ENCODE data around the gene DHRS4L2.
"Not testable (repeated sequence)": the region's sequence is repeated elsewhere in the genome, so short reads cannot be mapped to it uniquely, and the experiment has no call there.

The DHRS4L2 gene

GRCh38 chr14:23974041-23974440 is 14.7 kb upstream of the DHRS4L2 start:
- DNase-seq = not testable (repeated sequence)

DNA sequence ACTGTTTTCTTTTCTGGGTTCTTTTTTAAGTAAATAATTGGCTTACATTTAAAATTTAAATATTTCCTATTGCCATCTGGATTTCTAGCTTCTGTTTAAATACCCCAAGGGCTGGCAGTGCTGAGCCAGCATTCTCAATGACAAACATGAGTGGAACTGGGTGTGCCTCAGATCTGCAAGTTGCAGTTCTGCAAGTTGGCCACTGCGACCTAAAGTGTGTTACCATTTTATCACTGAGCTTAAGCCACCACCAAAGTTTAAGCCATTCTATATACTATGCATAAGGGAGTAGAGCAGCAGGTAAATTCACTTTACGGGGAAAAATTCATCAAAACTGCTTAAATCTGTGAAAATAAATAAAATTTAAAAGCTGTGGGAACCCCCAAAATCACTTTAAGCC is 11.5 kb upstream of the DHRS4L2 start:
- not testable (repeated sequence) for DNase-seq

- not testable (repeated sequence) for DNase-seq
Observed at GRCh38 chr14:23981951-23982813, 6.5 kb upstream of the DHRS4L2 start.

- DNase-seq = no peak
Observed at GRCh38 chr14:23984891-23985602, 3.7 kb upstream of the DHRS4L2 start.

DNA sequence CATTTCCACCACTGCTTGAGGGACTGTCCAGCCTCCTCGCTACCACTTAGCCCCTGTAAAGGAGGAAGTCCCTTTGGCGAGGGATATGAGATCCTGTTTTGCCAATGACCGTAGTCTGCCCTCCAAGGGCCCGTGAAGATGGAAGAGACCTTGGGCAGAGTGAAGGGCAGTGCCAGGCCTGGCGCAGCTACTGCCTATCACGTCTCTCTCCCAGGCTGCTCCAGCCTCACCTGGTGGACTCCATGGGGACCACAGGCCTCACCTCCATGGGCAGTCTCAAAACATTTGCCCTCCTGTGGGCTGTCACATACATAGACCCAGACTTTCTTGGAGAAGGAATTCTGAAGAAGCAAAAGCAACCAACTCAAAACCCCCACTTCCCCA is 514 bp upstream of the DHRS4L2 start:
- not testable (repeated sequence) for DNase-seq

GRCh38 chr14:23989734-23990445 is 1.2 kb downstream of the DHRS4L2 start:
- DNase-seq = not testable (repeated sequence)

GRCh38 chr14:23990961-23991360 is 2.2 kb downstream of the DHRS4L2 start:
- not testable (repeated sequence) for DNase-seq

DNA sequence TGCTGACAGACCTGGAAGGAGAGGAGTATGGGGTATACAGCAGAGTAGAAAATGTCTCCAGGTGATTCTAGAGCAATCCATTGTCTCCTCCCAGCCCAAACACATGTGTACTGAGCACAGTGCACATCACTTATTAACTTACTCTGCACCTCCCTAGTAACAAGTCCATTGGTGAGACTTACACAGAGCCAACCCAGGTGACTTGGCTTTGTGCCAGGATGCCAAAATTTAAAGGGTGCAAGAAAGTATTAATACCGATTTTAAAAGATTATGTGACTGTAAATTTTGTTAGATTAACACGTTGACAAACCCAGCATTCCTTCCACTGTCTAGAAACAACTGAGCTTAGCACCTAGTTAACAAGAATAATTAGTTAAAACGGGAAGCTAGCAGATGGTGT is 4.3 kb downstream of the DHRS4L2 start:
- not testable (repeated sequence) for DNase-seq

DNA sequence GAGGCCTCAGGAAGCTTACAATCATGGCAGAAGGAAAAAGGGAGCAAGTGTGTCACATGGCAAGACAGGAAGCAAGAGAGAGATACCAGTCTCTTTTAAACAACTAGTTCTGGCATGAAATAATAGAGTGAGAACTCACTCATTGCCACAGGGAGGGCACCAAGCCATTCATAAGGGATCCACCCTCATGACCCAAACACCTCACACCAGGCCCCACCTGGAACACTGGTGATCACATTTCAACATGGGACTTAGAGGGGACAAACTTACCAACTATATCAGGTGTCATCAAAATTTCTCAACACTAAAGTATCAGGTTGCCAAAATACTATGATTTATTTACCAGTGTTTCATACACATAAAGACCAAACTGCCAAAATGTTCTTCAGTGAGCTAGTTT is 7.3 kb downstream of the DHRS4L2 start:
- DNase-seq = not testable (repeated sequence)

DNA sequence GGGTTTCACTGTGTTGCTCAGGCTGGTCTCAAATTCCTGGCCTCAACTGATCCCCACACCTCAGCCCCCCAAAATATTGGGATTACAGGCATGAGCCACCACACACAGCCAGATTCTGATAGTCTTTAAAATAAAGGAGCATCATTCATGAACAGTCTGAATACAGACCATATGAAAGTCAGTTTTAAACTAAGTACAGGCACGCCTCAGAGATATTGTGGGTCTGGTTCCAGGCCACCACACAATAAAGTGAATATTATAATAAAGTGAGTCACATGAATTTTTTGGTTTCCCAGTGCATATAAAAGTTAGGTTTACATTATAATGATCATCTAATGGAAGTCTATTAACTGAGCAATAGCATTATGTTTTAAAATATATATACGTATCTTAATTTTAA is 8.1 kb downstream of the DHRS4L2 start:
- DNase-seq = not testable (repeated sequence)

- not testable (repeated sequence) for DNase-seq
Observed at GRCh38 chr14:23999640-24000039, 10.9 kb downstream of the DHRS4L2 start.

DNA sequence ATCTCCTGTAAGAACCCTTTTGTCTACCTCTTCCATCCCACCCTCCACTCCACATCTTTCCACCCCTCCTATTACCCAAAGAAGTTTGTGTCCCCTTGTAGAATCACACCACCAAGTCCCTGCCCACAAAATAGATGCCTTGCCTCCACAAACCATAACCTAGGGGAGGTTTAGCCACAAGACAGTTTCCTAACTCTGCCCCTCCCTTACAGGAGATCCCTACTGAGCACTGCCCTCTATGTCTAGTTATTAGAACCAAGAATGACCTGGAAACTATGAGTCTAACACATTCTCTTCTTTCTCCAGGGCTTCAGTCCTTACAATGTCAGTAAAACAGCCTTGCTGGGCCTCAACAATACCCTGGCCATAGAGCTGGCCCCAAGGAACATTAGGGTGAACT is 12.3 kb downstream of the DHRS4L2 start:
- not testable (repeated sequence) for DNase-seq

DNA sequence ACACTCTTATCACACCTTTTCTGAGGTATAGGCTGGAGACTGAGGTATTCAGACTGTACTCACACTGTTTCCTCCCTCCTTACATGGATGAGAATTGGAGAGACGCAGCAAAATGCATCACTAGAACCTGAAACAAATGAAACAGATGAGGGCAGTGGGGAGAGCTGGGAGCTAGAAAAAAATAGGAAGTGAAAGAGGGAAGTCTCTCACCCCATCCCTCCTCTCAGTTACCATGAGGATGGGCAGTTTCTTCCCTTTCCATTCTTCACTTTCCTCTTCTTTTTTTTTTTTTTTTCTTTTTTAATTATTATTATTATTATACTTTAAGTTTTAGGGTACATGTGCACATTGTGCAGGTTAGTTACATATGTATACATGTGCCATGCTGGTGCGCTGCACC is 12.9 kb downstream of the DHRS4L2 start:
- DNase-seq = not testable (repeated sequence)

GRCh38 chr14:24006471-24006816 is 17.7 kb downstream of the DHRS4L2 start:
- DNase-seq = not testable (repeated sequence)

DNA sequence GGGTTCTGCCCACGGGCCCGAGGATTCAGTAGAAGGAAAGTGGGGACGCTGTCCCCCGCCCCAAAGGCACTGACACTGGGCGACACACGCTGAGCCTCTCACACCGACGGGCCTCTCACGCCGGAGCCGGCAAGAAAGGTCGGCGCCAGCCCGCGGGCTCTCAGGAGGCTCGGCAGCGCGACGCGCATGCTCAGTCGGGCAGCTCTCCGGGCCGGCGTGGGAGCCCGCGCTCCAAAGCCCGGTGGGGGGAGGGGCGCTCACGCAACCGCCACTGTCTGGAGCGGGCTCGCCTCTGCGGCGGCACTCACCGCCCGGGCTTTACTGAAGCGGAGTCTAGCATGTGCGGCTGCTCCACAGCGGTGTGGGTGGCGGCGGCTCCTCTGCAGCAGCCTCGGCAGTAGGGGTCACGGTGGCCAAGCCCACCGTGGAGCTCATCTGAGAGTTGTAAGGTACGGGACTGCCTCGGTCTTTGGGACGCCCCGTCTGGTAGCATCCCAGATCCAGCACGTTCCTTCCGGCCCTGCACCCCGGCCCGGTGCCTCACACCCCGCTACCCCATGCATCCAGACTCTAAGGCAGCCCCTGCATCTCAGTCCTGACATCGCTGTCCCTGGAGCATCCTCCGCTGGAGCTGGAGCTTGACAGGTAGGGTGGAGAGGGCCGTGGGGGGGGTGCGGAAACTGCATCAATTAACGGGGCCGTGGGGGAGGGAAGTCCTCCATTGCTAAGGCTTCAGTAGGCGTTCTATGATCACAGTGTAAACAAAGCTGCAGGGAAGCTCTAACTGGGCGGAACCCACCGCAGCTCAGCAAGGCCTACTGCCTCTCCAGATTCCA is 18.3 kb downstream of the DHRS4L2 start:
- peak; percentile 71 for DNase-seq

- DNase-seq = no peak
Observed at GRCh38 chr14:24011051-24011450, 22.3 kb downstream of the DHRS4L2 start.

GRCh38 chr14:24012726-24013273 is 24.1 kb downstream of the DHRS4L2 start:
- not testable (repeated sequence) for DNase-seq

DNA sequence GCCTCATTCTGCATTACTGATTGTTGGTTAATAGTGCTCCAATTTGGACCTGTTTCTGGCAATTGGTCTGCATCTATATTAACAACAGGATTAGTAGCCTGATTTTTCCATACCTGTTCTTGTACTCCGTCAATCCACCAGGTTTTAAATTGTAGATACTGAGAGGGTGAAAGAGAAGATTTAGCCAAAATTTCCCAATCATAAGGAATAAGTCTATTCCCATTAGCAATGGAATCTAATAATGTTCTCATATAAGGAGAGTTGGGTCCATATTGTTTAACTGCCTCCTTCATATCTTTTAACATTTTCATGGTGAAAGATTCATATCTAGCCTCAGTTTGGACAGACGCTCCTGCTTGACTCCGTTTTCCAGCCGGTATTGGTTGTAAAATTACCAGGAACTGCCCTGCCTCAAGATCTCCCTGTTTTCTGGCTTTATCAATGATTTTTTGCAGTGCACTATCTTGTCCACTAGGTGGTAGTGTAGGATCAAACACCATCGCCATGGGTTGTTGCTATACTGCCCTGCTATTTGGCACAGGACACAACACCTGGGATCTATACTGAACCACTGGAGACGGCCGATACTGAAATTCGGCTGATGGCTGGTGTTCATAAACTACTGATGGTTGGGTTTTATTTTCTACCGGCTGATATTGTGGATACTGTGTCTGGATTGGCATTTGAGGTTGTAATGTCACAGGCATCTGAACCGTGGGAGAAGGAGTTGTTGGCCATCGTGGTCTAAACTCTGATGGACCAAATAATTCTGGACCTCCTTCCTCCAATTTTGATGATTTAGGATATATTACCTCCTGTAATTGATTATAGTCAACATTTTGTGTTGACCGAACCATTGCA is 25.2 kb downstream of the DHRS4L2 start:
- DNase-seq = peak; percentile 80

- DNase-seq = not testable (repeated sequence)
Observed at GRCh38 chr14:24015745-24016144, 27.0 kb downstream of the DHRS4L2 start.

GRCh38 chr14:24018978-24019377 is 30.2 kb downstream of the DHRS4L2 start:
- DNase-seq = not testable (repeated sequence)

- DNase-seq = not testable (repeated sequence)
Observed at GRCh38 chr14:24019944-24020343, 31.2 kb downstream of the DHRS4L2 start.
